ENCODE results near the gene DPP7. TPM values are rescaled to one million over a fixed set of nuclear protein-coding genes. Genes with fewer than 3 reads are reported as not detected.

The DPP7 gene
- total and polyA plus RNA-seq, 9 of the 15 experiments (the other 6 are each of a cell fraction or from before 2014, with no cell fraction given) = 0.99 to 365 (median 132) TPM

Small RNA genes within 50 kb of the gene (small RNA-seq; reads per million reads assigned to genes)
- gene RF00153 = not detected

Other genes with a start within 250 kb of the DPP7 start
Only the 7 nearest of the 33 such genes appear.
- 0.12 and 0.14 TPM in 2 replicates for gene ENTPD2, start 60.7 kb downstream of the DPP7 start, total RNA-seq (2014; rRNA removed)
- not detected in 2 replicates for gene ENTPD2, start 60.7 kb downstream of the DPP7 start, total RNA-seq (2014; rRNA removed; fragmentation: Illumina TruSeq; extraction: Trizol)
- gene ENTPD2, start 60.7 kb downstream of the DPP7 start, total RNA-seq (2015; rRNA removed; fragmentation: Illumina TruSeq; extraction: Trizol) = not detected in 2 replicates
- gene ENTPD2, start 60.7 kb downstream of the DPP7 start, total RNA-seq (2021) = 0.60 and 0.85 TPM in 2 replicates
- gene ENTPD2, start 60.7 kb downstream of the DPP7 start, polyA plus RNA-seq (2011; rRNA removed) = 0.11 and 0.51 TPM in 2 replicates
- 0.17 and 0.21 TPM in 2 replicates for gene ENTPD2, start 60.7 kb downstream of the DPP7 start, polyA plus RNA-seq (2014; fragmentation: Illumina TruSeq; extraction: Trizol)
- gene ENTPD2, start 60.7 kb downstream of the DPP7 start, polyA plus RNA-seq (2014; fragmentation: Nextera tagmentation; extraction: Ambion mirVana) = under 1 TPM in 1 of 2 experiments, not detected in 1; 0.04 TPM
- 0.22 TPM in 1 of 2 replicates, not detected in the other for gene ENTPD2, start 60.7 kb downstream of the DPP7 start, polyA plus RNA-seq (2014; rRNA removed)
- gene SAPCD2, start 44.2 kb downstream of the DPP7 start, total RNA-seq (2014; rRNA removed) = 91.8 and 115 TPM in 2 replicates
- gene SAPCD2, start 44.2 kb downstream of the DPP7 start, total RNA-seq (2014; rRNA removed; fragmentation: Illumina TruSeq; extraction: Trizol) = 13.1 and 15.8 TPM in 2 replicates
- gene SAPCD2, start 44.2 kb downstream of the DPP7 start, total RNA-seq (2015; rRNA removed; fragmentation: Illumina TruSeq; extraction: Trizol) = 40.8 and 42.4 TPM in 2 replicates
- 72.1 and 78.8 TPM in 2 replicates for gene SAPCD2, start 44.2 kb downstream of the DPP7 start, total RNA-seq (2021)
- 18.8 and 24.2 TPM in 2 replicates for gene SAPCD2, start 44.2 kb downstream of the DPP7 start, polyA plus RNA-seq (2011; rRNA removed)
- 18.3 and 41.2 TPM in 2 replicates for gene SAPCD2, start 44.2 kb downstream of the DPP7 start, polyA plus RNA-seq (2014; fragmentation: Illumina TruSeq; extraction: Trizol)
- gene SAPCD2, start 44.2 kb downstream of the DPP7 start, polyA plus RNA-seq (2014; fragmentation: Nextera tagmentation; extraction: Ambion mirVana) = 1 to 10 TPM; 3.4 to 3.7 TPM
- gene SAPCD2, start 44.2 kb downstream of the DPP7 start, polyA plus RNA-seq (2014; rRNA removed) = 56.5 and 67.8 TPM in 2 replicates
- 3.7 and 5.1 TPM in 2 replicates for gene UAP1L1, start 37.2 kb downstream of the DPP7 start, total RNA-seq (2014; rRNA removed)
- gene UAP1L1, start 37.2 kb downstream of the DPP7 start, total RNA-seq (2014; rRNA removed; fragmentation: Illumina TruSeq; extraction: Trizol) = 1.5 and 1.6 TPM in 2 replicates
- gene UAP1L1, start 37.2 kb downstream of the DPP7 start, total RNA-seq (2015; rRNA removed; fragmentation: Illumina TruSeq; extraction: Trizol) = 5.1 and 5.2 TPM in 2 replicates
- 8.6 and 8.8 TPM in 2 replicates for gene UAP1L1, start 37.2 kb downstream of the DPP7 start, total RNA-seq (2021)
- 1.5 and 3.0 TPM in 2 replicates for gene UAP1L1, start 37.2 kb downstream of the DPP7 start, polyA plus RNA-seq (2011; rRNA removed)
- gene UAP1L1, start 37.2 kb downstream of the DPP7 start, polyA plus RNA-seq (2014; fragmentation: Illumina TruSeq; extraction: Trizol) = 5.2 and 5.3 TPM in 2 replicates
- gene UAP1L1, start 37.2 kb downstream of the DPP7 start, polyA plus RNA-seq (2014; fragmentation: Nextera tagmentation; extraction: Ambion mirVana) = under 1 TPM; 0.20 to 0.29 TPM
- gene UAP1L1, start 37.2 kb downstream of the DPP7 start, polyA plus RNA-seq (2014; rRNA removed) = 5.0 and 7.1 TPM in 2 replicates
- gene MAN1B1, start 27.7 kb downstream of the DPP7 start, total RNA-seq (2014; rRNA removed) = 30.1 and 35.1 TPM in 2 replicates
- 14.4 and 14.8 TPM in 2 replicates for gene MAN1B1, start 27.7 kb downstream of the DPP7 start, total RNA-seq (2014; rRNA removed; fragmentation: Illumina TruSeq; extraction: Trizol)
- 21.0 and 21.6 TPM in 2 replicates for gene MAN1B1, start 27.7 kb downstream of the DPP7 start, total RNA-seq (2015; rRNA removed; fragmentation: Illumina TruSeq; extraction: Trizol)
- 33.9 and 36.6 TPM in 2 replicates for gene MAN1B1, start 27.7 kb downstream of the DPP7 start, total RNA-seq (2021)
- gene MAN1B1, start 27.7 kb downstream of the DPP7 start, polyA plus RNA-seq (2011; rRNA removed) = 27.3 and 40.1 TPM in 2 replicates
- 23.8 and 31.3 TPM in 2 replicates for gene MAN1B1, start 27.7 kb downstream of the DPP7 start, polyA plus RNA-seq (2014; fragmentation: Illumina TruSeq; extraction: Trizol)
- under 1 TPM; 0.55 to 0.89 TPM for gene MAN1B1, start 27.7 kb downstream of the DPP7 start, polyA plus RNA-seq (2014; fragmentation: Nextera tagmentation; extraction: Ambion mirVana)
- gene MAN1B1, start 27.7 kb downstream of the DPP7 start, polyA plus RNA-seq (2014; rRNA removed) = 29.6 and 33.6 TPM in 2 replicates
- gene GRIN1, start 24.4 kb upstream of the DPP7 start, total RNA-seq (2014; rRNA removed) = not detected in 2 replicates
- not detected in 2 replicates for gene GRIN1, start 24.4 kb upstream of the DPP7 start, total RNA-seq (2014; rRNA removed; fragmentation: Illumina TruSeq; extraction: Trizol)
- gene GRIN1, start 24.4 kb upstream of the DPP7 start, total RNA-seq (2015; rRNA removed; fragmentation: Illumina TruSeq; extraction: Trizol) = not detected in 2 replicates
- gene GRIN1, start 24.4 kb upstream of the DPP7 start, total RNA-seq (2021) = 0.35 and 0.36 TPM in 2 replicates
- 0.03 and 0.04 TPM in 2 replicates for gene GRIN1, start 24.4 kb upstream of the DPP7 start, polyA plus RNA-seq (2011; rRNA removed)
- gene GRIN1, start 24.4 kb upstream of the DPP7 start, polyA plus RNA-seq (2014; fragmentation: Illumina TruSeq; extraction: Trizol) = 0.08 TPM in 1 of 2 replicates, not detected in the other
- gene GRIN1, start 24.4 kb upstream of the DPP7 start, polyA plus RNA-seq (2014; fragmentation: Nextera tagmentation; extraction: Ambion mirVana) = not detected
- 0.08 and 0.16 TPM in 2 replicates for gene GRIN1, start 24.4 kb upstream of the DPP7 start, polyA plus RNA-seq (2014; rRNA removed)
- not detected in 2 replicates for gene LRRC26, start 55.3 kb upstream of the DPP7 start, total RNA-seq (2014; rRNA removed)
- not detected in 2 replicates for gene LRRC26, start 55.3 kb upstream of the DPP7 start, total RNA-seq (2014; rRNA removed; fragmentation: Illumina TruSeq; extraction: Trizol)
- gene LRRC26, start 55.3 kb upstream of the DPP7 start, total RNA-seq (2015; rRNA removed; fragmentation: Illumina TruSeq; extraction: Trizol) = not detected in 2 replicates
- gene LRRC26, start 55.3 kb upstream of the DPP7 start, total RNA-seq (2021) = not detected in 2 replicates
- not detected in 2 replicates for gene LRRC26, start 55.3 kb upstream of the DPP7 start, polyA plus RNA-seq (2011; rRNA removed)
- gene LRRC26, start 55.3 kb upstream of the DPP7 start, polyA plus RNA-seq (2014; fragmentation: Illumina TruSeq; extraction: Trizol) = not detected in 2 replicates
- not detected for gene LRRC26, start 55.3 kb upstream of the DPP7 start, polyA plus RNA-seq (2014; fragmentation: Nextera tagmentation; extraction: Ambion mirVana)
- not detected in 2 replicates for gene LRRC26, start 55.3 kb upstream of the DPP7 start, polyA plus RNA-seq (2014; rRNA removed)
- not detected in 2 replicates for gene TMEM210, start 57.3 kb upstream of the DPP7 start, total RNA-seq (2014; rRNA removed)
- gene TMEM210, start 57.3 kb upstream of the DPP7 start, total RNA-seq (2014; rRNA removed; fragmentation: Illumina TruSeq; extraction: Trizol) = not detected in 2 replicates
- not detected in 2 replicates for gene TMEM210, start 57.3 kb upstream of the DPP7 start, total RNA-seq (2015; rRNA removed; fragmentation: Illumina TruSeq; extraction: Trizol)
- not detected in 2 replicates for gene TMEM210, start 57.3 kb upstream of the DPP7 start, total RNA-seq (2021)
- not detected in 2 replicates for gene TMEM210, start 57.3 kb upstream of the DPP7 start, polyA plus RNA-seq (2011; rRNA removed)
- gene TMEM210, start 57.3 kb upstream of the DPP7 start, polyA plus RNA-seq (2014; fragmentation: Illumina TruSeq; extraction: Trizol) = not detected in 2 replicates
- gene TMEM210, start 57.3 kb upstream of the DPP7 start, polyA plus RNA-seq (2014; fragmentation: Nextera tagmentation; extraction: Ambion mirVana) = not detected
- not detected in 2 replicates for gene TMEM210, start 57.3 kb upstream of the DPP7 start, polyA plus RNA-seq (2014; rRNA removed)

Data from K562 (cell line).